Upper lobe of left lung (tissue), 4 donors: ENCODE results near the gene MAOA.

Experiments
- CTCF ChIP-seq, 6 experiments: fragments of 450-650 bp in 4 of 6; fragments of 200-600 bp in 2 of 6; sonication (generic) in 2 of 6; IDR thresholded peaks; one replicate each; pipeline ENCODE4 v1.5.1; 2016 to 2019; ENCODE audit warnings: antibody characterized with exemption in 6 of 6
- POLR2A ChIP-seq, 4 donors: fragments of 450-650 bp; IDR thresholded peaks; one replicate each; pipeline ENCODE4 v1.5.1; 2016 to 2017; ENCODE audit warnings: antibody characterized with exemption in 4 of 4, mild to moderate bottlenecking in 2 of 4

GRCh38 chrX:43717161-43717560 is 61.1 kb downstream of the MAOA start:
- TF ChIP-seq CTCF (IDR thresholded peaks at IDR 0.05) = no peak
- no peak for TF ChIP-seq POLR2A (IDR thresholded peaks at IDR 0.05)
